ENCODE measurements around the gene LRRC4C.
"Not testable (repeated sequence)": the region's sequence is repeated elsewhere in the genome, so short reads cannot be mapped to it uniquely, and the experiment has no call there.

The LRRC4C gene

GRCh38 chr11:41065432-41065831 lies 394.0 kb downstream of the LRRC4C start:
- DNase-seq = no peak
- in situ Hi-C loops (cut with MboI; ENCODE audit: low pct_unique_long_range_greater_than_20kb, low sequenced_read_pairs) = no loop called here

DNA sequence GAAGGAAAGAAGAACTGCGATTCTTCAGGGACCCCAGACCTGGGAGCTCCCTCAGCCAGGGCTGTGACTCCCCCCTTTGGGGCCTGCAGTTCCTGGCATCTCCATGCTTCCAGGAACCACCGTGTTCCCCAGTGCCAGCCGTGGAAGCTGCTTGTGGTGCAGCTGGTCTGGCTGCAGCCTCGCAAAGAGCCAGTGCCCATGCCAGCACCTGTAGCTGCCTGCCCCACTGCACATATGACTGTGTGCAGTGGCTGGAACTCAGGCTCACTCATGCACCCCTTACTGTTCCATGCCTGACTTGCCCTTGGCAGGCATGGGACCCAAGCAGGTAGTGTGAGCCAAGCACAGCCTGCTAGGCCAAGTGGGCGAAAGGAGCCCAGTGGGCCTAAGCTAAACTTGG lies 401.3 kb downstream of the LRRC4C start:
- no peak for DNase-seq
- in situ Hi-C loops (cut with MboI; ENCODE audit: low pct_unique_long_range_greater_than_20kb, low sequenced_read_pairs) = no loop called here

- in situ Hi-C loops (cut with MboI; ENCODE audit: low pct_unique_long_range_greater_than_20kb, low sequenced_read_pairs) = no loop called here
Observed at GRCh38 chr11:41056892-41057569, 402.4 kb downstream of the LRRC4C start.

GRCh38 chr11:41053894-41054293 lies 405.6 kb downstream of the LRRC4C start:
- DNase-seq = no peak
- in situ Hi-C loops (cut with MboI; ENCODE audit: low pct_unique_long_range_greater_than_20kb, low sequenced_read_pairs) = no loop called here

More at GRCh38 chr11:41056892-41057569, 402.4 kb downstream of the LRRC4C start:
- DNase-seq = no peak

DNA sequence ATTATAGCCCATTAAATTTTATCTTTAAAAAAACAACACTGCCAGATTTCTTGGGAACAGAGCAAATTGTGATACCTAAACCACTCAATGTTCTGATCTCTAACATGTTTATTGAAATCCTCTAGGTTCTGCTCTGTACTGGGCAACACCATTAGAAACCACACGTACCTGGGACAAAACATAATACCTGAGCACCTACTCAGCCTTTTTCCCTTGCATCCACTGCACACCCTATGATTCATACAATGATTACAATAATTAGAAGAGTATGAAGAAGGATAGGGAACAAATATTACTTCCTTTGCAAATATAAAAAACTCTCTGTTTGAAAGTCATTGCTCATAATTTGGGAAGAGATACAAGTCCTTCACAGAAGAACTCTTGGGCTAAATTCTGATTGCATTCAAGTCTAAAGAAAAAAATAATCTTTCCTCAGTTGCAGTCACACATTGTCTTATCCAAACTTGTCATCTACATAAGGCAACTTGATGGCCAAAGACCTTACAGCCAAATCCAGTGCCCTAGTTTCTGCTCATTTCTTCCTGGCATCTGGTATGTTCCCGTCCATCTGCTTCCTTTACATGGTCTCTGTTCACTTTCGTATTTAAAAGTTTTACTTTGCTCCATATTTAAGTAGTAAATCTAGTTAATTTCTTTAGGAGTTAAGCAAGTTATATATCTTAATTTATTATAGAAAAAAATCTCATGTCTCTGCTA lies 407.4 kb downstream of the LRRC4C start:
- DNase-seq = no peak
- in situ Hi-C loops (cut with MboI; ENCODE audit: low pct_unique_long_range_greater_than_20kb, low sequenced_read_pairs) = no loop called here

DNA sequence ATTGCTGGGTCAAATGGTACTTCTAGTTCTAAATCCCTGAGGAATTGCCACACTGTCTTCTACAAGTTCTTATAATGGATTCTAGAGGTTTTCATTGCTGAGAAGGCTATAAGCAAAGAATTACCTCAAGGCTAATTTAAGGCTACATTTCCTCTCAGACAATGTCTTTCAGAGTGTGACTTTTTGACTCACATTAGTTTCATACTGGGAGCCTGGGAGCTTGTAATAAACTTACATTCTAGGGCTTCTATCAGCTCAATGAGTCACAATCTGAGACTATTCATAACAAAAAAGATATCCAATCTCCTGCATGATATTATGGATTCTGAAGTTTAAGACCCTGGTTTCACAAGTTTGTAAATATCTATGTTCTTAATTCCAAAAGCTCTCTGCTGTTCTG lies 408.7 kb downstream of the LRRC4C start:
- no peak for DNase-seq
- in situ Hi-C loops (cut with MboI; ENCODE audit: low pct_unique_long_range_greater_than_20kb, low sequenced_read_pairs) = no loop called here

DNA sequence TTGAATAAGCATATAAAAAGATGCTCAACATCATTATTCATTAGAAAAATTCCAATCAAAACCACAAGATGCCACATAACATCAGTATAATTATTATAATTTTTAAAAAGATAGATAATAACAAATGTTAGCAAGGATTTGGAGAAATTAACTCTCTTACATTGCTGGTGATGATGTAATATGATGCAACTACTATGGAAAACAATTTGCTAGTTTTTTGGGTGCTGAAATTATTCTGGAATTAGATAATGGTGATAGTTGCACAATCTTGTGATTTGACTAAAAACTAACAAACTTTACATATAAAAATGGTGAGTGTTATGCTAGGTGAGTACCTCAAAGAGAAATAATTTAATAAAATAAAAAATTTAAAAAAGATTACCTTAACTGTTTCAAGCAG lies 412.2 kb downstream of the LRRC4C start:
- in situ Hi-C loops (cut with MboI; ENCODE audit: low pct_unique_long_range_greater_than_20kb, low sequenced_read_pairs) = no loop called here
- DNase-seq = no peak

- DNase-seq = no peak
- in situ Hi-C loops (cut with MboI; ENCODE audit: low pct_unique_long_range_greater_than_20kb, low sequenced_read_pairs) = no loop called here
Observed at GRCh38 chr11:41045266-41045665, 414.2 kb downstream of the LRRC4C start.

DNA sequence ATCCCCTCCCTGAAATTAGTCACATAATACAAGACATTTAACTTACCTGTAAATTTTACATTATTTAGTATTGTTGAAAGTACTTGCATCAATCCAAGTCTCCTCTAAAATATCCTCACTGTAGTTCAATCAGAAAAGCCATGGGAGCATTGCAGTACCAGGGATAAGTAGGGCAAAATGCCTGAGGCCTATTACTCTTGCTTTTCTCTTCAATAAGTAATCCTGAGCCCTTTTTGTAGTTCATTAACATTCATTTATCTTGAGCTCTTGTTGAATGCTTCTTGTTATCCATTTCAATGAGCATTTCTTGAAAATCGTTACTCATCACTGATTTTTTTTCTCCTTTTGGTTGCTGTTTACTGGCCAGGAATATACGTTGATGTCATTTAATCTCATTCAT lies 414.7 kb downstream of the LRRC4C start:
- in situ Hi-C loops (cut with MboI; ENCODE audit: low pct_unique_long_range_greater_than_20kb, low sequenced_read_pairs) = no loop called here
- DNase-seq = no peak

- DNase-seq = no peak
- in situ Hi-C loops (cut with MboI; ENCODE audit: low pct_unique_long_range_greater_than_20kb, low sequenced_read_pairs) = no loop called here
Observed at GRCh38 chr11:41042688-41043087, 416.8 kb downstream of the LRRC4C start.

GRCh38 chr11:41040474-41040873 lies 419.0 kb downstream of the LRRC4C start:
- in situ Hi-C loops (cut with MboI; ENCODE audit: low pct_unique_long_range_greater_than_20kb, low sequenced_read_pairs) = no loop called here
- DNase-seq = no peak

- in situ Hi-C loops (cut with MboI; ENCODE audit: low pct_unique_long_range_greater_than_20kb, low sequenced_read_pairs) = no loop called here
- DNase-seq = no peak
Observed at GRCh38 chr11:41039592-41039991, 419.9 kb downstream of the LRRC4C start.

- in situ Hi-C loops (cut with MboI; ENCODE audit: low pct_unique_long_range_greater_than_20kb, low sequenced_read_pairs) = no loop called here
- DNase-seq = no peak
Observed at GRCh38 chr11:41031551-41032060, 427.8 kb downstream of the LRRC4C start.

GRCh38 chr11:41020259-41020658 lies 439.2 kb downstream of the LRRC4C start:
- in situ Hi-C loops (cut with MboI; ENCODE audit: low pct_unique_long_range_greater_than_20kb, low sequenced_read_pairs) = no loop called here
- DNase-seq = no peak

- DNase-seq; in situ Hi-C loops (cut with MboI; ENCODE audit: low pct_unique_long_range_greater_than_20kb, low sequenced_read_pairs): not testable (repeated sequence)
Observed at GRCh38 chr11:41019666-41020065, 439.8 kb downstream of the LRRC4C start.

DNA sequence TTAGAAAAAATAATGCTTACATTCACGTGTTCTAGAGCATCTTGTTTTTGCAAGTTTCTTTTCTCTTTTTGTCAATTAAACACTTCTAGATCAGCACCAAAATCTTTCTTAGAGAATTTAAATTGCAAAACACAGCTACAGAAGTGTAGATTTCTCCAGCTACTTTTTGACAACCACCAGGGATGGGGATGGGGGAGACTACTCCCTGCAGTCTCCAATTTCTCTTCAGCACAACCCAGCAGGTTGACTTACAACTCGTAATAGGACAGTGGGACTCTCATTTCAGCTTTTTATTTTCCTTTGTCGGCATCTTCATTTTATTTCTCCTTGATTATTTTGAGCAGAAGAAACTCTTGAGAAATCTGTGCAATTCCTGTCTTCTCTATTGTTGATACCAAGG lies 441.2 kb downstream of the LRRC4C start:
- DNase-seq = no peak
- in situ Hi-C loops (cut with MboI; ENCODE audit: low pct_unique_long_range_greater_than_20kb, low sequenced_read_pairs) = no loop called here

DNA sequence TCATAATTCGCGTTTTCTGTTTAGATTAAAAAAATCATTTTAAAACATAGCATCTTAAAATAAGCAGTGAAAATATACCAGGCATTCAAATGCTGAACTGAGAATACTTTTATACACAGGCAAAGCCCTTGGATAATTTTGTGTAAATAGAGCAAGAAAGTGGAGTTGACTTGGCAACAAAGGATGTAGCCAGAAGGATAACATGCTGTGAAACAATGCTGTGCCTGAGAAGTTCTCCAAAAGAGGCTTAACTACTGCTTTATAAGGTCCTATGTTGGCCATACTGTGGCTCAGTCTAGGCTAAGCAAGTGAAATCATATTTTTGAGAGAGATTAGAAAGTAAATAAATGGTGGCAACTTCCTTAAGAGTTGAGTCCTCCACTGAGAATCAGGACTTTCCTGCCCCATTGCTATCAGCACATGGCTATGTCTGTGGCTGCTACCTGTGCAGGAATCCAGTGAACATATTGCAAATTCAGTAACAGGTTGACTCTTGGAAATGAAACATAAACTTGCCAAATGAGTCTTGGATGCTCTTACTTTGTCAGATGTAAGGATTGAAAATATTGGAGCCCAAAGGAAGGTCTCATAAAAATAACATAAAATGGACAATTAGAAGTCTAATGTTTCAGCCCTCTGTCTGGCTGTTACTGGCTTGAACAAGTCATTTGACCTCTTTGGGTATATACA lies 448.9 kb downstream of the LRRC4C start:
- no peak for DNase-seq
- in situ Hi-C loops (cut with MboI; ENCODE audit: low pct_unique_long_range_greater_than_20kb, low sequenced_read_pairs) = no loop called here

GRCh38 chr11:41005986-41006385 lies 453.5 kb downstream of the LRRC4C start:
- in situ Hi-C loops (cut with MboI; ENCODE audit: low pct_unique_long_range_greater_than_20kb, low sequenced_read_pairs) = no loop called here
- no peak for DNase-seq

DNA sequence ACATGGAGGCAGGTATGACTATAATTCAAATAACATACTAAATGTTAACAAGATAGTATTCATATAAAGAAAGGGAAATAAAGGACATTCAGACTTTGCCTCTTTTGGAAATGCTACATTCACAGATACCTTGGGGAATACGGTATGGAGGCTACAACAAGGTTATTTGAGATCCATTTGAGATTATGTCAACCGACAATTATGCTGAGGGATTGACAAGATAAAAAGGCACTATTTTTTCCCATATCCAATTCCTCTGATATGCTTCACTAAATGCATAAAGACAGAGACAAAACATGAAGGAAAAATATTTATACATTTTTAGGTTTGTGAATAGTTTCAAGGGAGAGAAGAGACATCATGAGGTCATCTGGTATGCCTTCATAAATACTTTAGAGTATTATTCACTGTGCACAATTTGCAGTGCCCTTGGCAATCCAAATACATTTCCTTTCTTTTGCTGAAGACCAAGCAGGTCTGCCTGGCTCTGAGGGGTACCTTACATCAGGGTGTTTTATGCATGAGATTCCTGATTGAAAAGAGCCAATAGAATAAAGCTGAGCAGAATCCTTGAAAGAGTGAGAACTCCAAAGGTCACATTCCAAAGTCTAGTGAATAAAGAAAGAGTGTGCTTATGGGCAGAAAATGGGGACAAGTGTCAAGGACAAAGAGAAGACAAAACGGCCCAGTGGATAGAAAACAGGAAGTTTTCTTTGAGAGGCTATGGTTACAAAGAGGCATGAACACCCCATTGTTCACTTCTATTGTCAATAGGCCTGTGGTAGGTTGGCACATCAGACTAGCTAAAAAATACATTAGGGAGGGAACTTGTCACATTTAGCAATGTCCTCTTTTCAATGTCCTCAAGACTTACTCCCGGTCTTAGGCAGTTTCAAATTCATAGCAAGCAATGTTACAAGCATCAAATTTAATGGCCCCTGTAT lies 455.8 kb downstream of the LRRC4C start:
- in situ Hi-C loops (cut with MboI; ENCODE audit: low pct_unique_long_range_greater_than_20kb, low sequenced_read_pairs) = no loop called here
- no peak for DNase-seq
